Thyroid gland (tissue), 4 donors: ENCODE measurements around the gene DTNB.

ENCODE experiments used
- CTCF ChIP-seq, 6 experiments: fragments of 200-600 bp in 3 of 6; fragments of 450-650 bp in 3 of 6; sonication (generic) in 3 of 6; IDR thresholded peaks; one replicate each; pipeline ENCODE4 v1.5.1; 2016 to 2019; ENCODE audit warnings: antibody characterized with exemption in 6 of 6, mild to moderate bottlenecking in 2 of 6, inconsistent platforms in 1 of 6, moderate library complexity in 1 of 6
- POLR2A ChIP-seq, 2 donors: fragments of 450-650 bp; IDR thresholded peaks; one replicate each; pipeline ENCODE4 v1.6.1; 2017; ENCODE audit warnings: antibody characterized with exemption in 2 of 2, mild to moderate bottlenecking in 2 of 2, moderate library complexity in 1 of 2

GRCh38 chr2:25615920-25616319, 57.5 kb downstream of the DTNB start:
- TF ChIP-seq CTCF (IDR thresholded peaks at IDR 0.05) (no peak), POLR2A (IDR thresholded peaks at IDR 0.05) (no peak)
